Frontal cortex (tissue), 4 donors: Measurements from ENCODE around the gene UMOD. TPM values are rescaled to one million over a fixed set of nuclear protein-coding genes. Genes with fewer than 3 reads are reported as not detected.

Experiments used
- DNase-seq, 2 donors: peaks; one replicate each; pipeline ENCODE4 v3.0.0; 2012; ENCODE audit warnings: low spot score in 2 of 2
- FAIRE-seq: peaks from 2 replicates; lab custom pipeline; 2012; peaks lifted over from hg19 to GRCh38; lab: Jason Lieb, UNC
- total RNA-seq: library from RNA; depleted of rRNA; stranded (reverse); fragments of >200 nt; gene quantifications from one replicate; pipeline ENCODE4 v1.2.3, GENCODE V29; 2014
- donor health status: control.
- donor health status: control.
- donor health status: control.

The UMOD gene
- total RNA-seq, 1 donor from 2014 or later: not detected

- FAIRE-seq: no peak
- no peak for DNase-seq
Measured at GRCh38 chr16:20369452-20370054, 17.0 kb upstream of the UMOD start.

GRCh38 chr16:20364051-20364450 is 11.5 kb upstream of the UMOD start:
- FAIRE-seq (no peak), DNase-seq (no peak)

GRCh38 chr16:20363191-20363590 is 10.7 kb upstream of the UMOD start:
- FAIRE-seq (no peak), DNase-seq (no peak)

GRCh38 chr16:20359997-20360396 is 7.5 kb upstream of the UMOD start:
- no peak for DNase-seq
- no peak for FAIRE-seq

GRCh38 chr16:20355114-20355782 is 2.7 kb upstream of the UMOD start:
- DNase-seq (no peak), FAIRE-seq (no peak)

- FAIRE-seq: no peak
- no peak for DNase-seq
Measured at GRCh38 chr16:20353379-20353778, 864 bp upstream of the UMOD start.

- DNase-seq (no peak), FAIRE-seq (no peak)
Measured at GRCh38 chr16:20349615-20350014, 2.9 kb downstream of the UMOD start.

DNA sequence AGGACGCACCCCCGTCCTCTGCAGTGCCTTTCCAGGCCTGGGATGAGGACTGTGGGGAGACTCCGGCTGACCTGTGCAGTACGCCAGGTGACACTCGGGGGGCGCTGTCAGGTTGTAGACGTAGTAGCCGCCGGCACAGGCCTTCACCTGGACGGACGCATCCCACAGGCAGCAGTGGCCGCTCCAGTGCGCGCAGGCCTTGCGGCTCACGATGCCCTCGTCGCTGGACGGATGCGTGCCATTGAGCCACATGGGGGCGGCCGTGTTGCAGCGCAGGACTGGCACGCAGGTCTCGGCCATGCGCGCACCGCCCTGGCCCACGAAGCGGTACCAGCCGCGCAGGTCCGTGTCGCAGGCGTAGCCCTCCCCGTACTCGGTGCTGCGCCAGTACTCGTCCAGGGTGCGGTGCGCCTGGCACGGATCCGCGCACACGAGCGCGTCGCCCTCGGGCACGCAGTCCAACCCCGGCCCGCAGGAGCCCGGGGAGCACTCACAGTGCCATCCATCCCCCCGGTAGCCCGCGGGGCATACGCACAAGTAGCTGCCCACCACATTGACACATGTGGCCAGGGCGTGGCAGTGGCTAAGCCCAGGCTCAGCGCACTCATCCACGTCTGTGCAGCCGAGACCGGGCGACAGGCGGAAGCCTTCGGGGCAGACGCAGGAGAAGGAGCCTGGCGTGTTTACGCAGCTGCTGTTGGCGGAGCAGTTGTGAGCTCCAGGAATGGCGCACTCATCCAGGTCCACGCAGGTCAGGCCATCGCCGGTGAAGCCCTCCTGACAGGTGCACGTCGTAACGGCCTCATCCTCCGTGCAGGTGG is 3.9 kb downstream of the UMOD start:
- FAIRE-seq (no peak), DNase-seq (no peak)

- no peak for FAIRE-seq
Measured at GRCh38 chr16:20347666-20348364, 4.7 kb downstream of the UMOD start.

DNA sequence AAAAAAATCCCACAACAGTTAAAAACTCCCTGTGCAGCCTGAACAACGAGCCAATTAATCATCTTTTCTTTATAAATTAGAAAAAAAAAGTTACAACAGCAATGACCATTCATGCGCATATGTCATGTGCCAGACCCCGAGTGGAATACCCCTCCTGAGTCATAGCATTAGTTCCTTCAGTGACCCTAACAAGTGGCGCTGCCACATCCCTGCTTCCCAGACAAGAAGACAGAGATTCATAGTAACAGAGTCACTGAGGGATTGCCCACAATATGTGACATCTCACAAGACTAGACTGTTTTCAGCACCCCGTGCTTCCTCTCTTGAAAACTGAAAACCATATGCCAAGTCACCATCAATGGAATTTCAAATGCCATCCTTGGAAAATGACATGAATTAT is 7.9 kb downstream of the UMOD start:
- FAIRE-seq: no peak
- DNase-seq: no peak

More at GRCh38 chr16:20347666-20348364, 4.7 kb downstream of the UMOD start:
- peak in 1 of 2 donors; percentile 15 for DNase-seq

GRCh38 chr16:20339744-20340143 is 12.8 kb downstream of the UMOD start:
- FAIRE-seq: no peak
- DNase-seq: no peak

GRCh38 chr16:20336955-20337354 is 15.6 kb downstream of the UMOD start:
- no peak for FAIRE-seq

GRCh38 chr16:20334396-20334795 is 18.1 kb downstream of the UMOD start:
- no peak for FAIRE-seq
- DNase-seq: no peak

More at GRCh38 chr16:20336955-20337354, 15.6 kb downstream of the UMOD start:
- no peak for DNase-seq

DNA sequence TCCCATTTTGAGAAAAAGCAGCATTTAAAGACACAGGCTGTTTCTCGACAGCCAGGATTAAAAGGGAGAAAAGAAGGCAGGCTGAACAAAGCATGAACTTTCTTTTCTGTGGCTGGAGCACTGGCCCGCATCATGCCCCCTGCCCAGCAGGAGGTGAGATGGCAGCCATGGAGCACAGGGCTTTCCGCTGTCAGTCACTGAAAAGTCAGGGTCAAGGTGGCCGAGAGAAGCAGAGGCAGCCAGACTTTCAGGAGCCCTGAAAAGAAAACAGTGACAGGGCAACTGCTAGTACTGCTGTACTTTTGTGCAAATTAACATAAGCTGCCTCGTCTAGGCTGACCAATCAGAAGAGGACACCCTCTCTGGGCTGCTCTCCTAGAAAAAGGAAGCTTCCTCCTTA is 19.4 kb downstream of the UMOD start:
- no peak for DNase-seq

GRCh38 chr16:20332411-20332810 is 20.1 kb downstream of the UMOD start:
- no peak for FAIRE-seq
- DNase-seq: no peak

More for the DNA sequence above, 19.4 kb downstream of the UMOD start:
- no peak for FAIRE-seq

DNA sequence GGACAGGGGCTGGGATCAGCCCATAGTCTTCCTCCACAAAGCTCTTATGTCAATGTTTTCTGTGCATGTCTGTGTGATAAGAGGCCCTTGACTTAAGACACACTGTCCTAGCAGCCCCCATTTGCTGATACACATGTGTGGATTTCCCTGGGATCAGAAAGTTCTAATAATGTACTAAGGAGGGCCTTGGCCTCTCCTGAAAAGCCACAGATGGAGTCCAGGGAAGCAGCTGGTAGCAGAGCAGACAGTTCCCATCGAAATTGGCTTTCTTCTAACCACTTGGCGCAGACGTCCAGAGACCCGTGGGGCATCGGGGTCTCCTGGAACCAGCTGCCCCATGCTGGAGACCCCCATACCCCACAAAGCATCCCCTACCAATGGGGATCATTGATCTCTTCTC is 20.9 kb downstream of the UMOD start:
- DNase-seq: no peak
- no peak for FAIRE-seq

DNA sequence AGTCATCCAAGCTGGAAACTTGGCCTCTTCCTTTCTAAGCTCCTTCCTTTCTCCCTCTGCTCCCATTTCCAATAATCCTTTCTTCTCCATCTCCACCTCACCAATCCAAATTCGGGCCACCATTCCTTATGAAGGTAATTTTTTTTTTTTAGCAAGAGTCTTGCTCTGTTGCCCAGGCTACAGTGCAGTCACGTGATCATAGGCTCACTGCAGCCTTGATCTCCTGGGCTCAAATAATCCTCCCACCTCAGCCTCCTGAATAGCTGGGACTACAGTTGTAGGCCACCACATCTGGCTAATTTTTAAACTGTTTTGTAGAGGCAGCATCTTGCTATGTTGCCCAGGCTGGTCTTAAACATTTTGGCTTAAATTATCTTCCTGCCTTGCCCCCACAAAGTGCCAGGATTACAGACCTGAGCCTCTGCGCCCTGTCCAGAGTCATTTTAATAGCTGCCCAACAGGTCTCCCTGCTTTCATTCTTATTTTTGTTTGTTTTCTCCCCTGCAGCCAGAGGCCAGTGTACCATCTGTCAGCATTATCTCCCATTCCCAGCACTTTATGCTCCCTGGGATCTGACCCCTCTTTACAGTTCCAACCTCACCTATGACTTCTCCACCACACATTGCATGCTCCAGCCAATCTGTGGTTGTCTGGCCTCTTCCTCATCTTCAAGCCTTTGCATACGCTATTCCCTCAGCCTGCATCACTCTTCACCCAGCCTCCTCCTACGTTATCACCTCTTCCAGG is 22.9 kb downstream of the UMOD start:
- DNase-seq: no peak
- no peak for FAIRE-seq

DNA sequence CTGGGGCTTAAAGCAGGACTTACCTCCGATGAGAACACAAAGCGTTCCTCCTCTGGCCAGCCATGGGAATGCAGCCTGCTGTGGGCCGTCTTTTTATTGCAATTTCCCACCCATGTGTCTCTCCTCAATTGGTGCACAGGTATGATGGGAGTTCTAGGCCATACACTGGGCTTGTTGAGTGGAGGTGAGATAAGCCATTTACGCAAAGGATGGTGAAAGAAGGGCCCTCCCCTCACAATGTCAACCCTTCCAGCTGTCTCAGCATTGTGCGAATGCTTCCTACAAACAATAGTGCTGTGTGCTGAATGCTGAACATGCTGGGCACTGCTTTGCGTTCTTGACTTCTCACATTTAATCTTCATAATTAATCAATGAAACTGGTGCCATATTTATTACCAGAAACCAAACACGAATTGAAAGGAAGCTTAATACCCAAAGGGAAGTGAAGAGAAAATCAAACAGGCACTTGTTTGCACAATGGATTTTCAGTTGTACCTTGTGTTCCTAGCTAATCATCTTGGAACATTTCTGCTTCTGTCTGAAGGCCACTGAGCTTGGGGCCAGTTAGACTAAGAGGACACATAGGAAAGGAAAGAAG is 25.0 kb downstream of the UMOD start, which contains the start of gene GP2:
TSS of gene GP2 (minus strand) at position 70 of the 598 bp plus-strand sequence. CDS start 1,082 bp downstream, outside the sequence.
- no peak for FAIRE-seq
- no peak for DNase-seq

- FAIRE-seq: no peak
- no peak for DNase-seq
Measured at GRCh38 chr16:20326321-20326720, 26.2 kb downstream of the UMOD start.
